ENCODE data around the gene RABGAP1L.
"Not testable (repeated sequence)": the region's sequence is repeated elsewhere in the genome, so short reads cannot be mapped to it uniquely, and the experiment has no call there.

- TF ChIP-seq, protein P1, sequence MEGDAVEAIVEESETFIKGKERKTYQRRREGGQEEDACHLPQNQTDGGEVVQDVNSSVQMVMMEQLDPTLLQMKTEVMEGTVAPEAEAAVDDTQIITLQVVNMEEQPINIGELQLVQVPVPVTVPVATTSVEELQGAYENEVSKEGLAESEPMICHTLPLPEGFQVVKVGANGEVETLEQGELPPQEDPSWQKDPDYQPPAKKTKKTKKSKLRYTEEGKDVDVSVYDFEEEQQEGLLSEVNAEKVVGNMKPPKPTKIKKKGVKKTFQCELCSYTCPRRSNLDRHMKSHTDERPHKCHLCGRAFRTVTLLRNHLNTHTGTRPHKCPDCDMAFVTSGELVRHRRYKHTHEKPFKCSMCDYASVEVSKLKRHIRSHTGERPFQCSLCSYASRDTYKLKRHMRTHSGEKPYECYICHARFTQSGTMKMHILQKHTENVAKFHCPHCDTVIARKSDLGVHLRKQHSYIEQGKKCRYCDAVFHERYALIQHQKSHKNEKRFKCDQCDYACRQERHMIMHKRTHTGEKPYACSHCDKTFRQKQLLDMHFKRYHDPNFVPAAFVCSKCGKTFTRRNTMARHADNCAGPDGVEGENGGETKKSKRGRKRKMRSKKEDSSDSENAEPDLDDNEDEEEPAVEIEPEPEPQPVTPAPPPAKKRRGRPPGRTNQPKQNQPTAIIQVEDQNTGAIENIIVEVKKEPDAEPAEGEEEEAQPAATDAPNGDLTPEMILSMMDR (IDR thresholded peaks at IDR 0.05; ENCODE audit: insufficient read depth, low read length, poor library complexity, severe bottlenecking): not testable (repeated sequence)
- not testable (repeated sequence) for TF ChIP-seq EZH2phosphoT487 (conservative IDR thresholded peaks at IDR 0.05; ENCODE audit: low read length)
Measured at GRCh38 chr1:174122318-174122717, 37.0 kb upstream of the RABGAP1L start.
